Keratinocyte (primary cell): ENCODE measurements around the gene FAIM2.

ENCODE experiments used
- EZH2 ChIP-seq: IDR thresholded peaks from one replicate; pipeline ENCODE4 v1.6.1; 2012; ENCODE audit warnings: inconsistent platforms, mild to moderate bottlenecking, low read length, moderate library complexity
- TF ChIP-seq, protein P1 (sequence below), 3 experiments: IDR thresholded peaks in 1 of 3; conservative IDR thresholded peaks in 1 of 3; optimal IDR thresholded peaks in 1 of 3; 2 replicates in 2 of 3; 3 replicates in 1 of 3; pipeline versions ENCODE3 to v1.5.1; 2011; ENCODE audit warnings: low read length in 3 of 3, mild to moderate bottlenecking in 3 of 3, moderate library complexity in 2 of 3, control low read depth in 1 of 3, inconsistent platforms in 1 of 3; ENCODE audit not compliant: insufficient read depth in 2 of 3; ENCODE audit errors: extremely low read depth in 1 of 3

- TF ChIP-seq, protein P1, sequence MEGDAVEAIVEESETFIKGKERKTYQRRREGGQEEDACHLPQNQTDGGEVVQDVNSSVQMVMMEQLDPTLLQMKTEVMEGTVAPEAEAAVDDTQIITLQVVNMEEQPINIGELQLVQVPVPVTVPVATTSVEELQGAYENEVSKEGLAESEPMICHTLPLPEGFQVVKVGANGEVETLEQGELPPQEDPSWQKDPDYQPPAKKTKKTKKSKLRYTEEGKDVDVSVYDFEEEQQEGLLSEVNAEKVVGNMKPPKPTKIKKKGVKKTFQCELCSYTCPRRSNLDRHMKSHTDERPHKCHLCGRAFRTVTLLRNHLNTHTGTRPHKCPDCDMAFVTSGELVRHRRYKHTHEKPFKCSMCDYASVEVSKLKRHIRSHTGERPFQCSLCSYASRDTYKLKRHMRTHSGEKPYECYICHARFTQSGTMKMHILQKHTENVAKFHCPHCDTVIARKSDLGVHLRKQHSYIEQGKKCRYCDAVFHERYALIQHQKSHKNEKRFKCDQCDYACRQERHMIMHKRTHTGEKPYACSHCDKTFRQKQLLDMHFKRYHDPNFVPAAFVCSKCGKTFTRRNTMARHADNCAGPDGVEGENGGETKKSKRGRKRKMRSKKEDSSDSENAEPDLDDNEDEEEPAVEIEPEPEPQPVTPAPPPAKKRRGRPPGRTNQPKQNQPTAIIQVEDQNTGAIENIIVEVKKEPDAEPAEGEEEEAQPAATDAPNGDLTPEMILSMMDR (optimal IDR thresholded peaks at IDR 0.05 in 1 of 3, IDR thresholded peaks at IDR 0.05 in 1 of 3, conservative IDR thresholded peaks at IDR 0.05 in 1 of 3; ENCODE audit: extremely low read depth in 1 of 3, insufficient read depth in 2 of 3, low read length in 3 of 3) = peak; percentile 90 to 96 (median 94)
- TF ChIP-seq EZH2 = no peak
These were observed 41.8 kb upstream of the FAIM2 start for GRCh38 chr12:49945394-49946080.
